ENCODE measurements around the gene LIN28B. TPM values are rescaled to one million over a fixed set of nuclear protein-coding genes. Genes with fewer than 3 reads are reported as not detected.
"Not testable (repeated sequence)": the region's sequence is repeated elsewhere in the genome, so short reads cannot be mapped to it uniquely, and the experiment has no call there.

LIN28B gene
- total RNA-seq, 4 donors from 2014 or later: 0.14 TPM; not detected in 3

- no peaks in the 10 kb centered on the region for H3K27me3 ChIP-seq
- no peaks in the 10 kb centered on the region for H3K36me3 ChIP-seq
- intact Hi-C loops (cut with DNase I; ENCODE audit: low total_unique reads): no loop called here
- H3K27ac ChIP-seq: no peak overlapping the region
- no peak for TF ChIP-seq CTCF (IDR thresholded peaks at IDR 0.05)
- no peak for TF ChIP-seq POLR2A (IDR thresholded peaks at IDR 0.05)
- no peaks in the 10 kb centered on the region for H3K9me3 ChIP-seq
- no peak for DNase-seq
- no peak overlapping the region for H3K4me3 ChIP-seq
- H3K4me1 ChIP-seq: no peaks in the 10 kb centered on the region
Observed at GRCh38 chr6:104969785-104970581, 13.1 kb downstream of the LIN28B start.

DNA sequence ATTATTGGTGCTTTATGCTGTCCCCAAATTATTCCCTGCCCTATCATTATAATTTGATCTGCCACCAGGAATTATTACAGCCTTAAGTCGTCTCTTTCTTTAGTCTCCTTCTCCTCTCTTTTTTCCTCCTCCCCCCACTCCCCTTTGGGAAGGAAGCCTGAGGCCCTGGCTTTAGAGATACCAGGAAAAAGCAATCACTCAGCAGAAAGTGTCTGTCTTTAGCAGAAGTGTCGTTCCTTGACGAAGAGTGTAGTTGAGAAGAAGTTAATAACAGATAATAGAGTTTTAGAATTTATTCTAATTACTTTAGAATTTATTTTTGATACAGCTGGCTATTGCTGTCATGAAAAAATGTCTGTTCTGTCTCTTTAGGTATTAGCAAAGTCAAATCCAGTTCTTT lies 16.5 kb downstream of the LIN28B start:
- Histone ChIP-seq H3K9me3 (no peaks in the 10 kb centered on the region), H3K4me3 (no peak overlapping the region), H3K36me3 (no peaks in the 10 kb centered on the region), H3K27me3 (no peaks in the 10 kb centered on the region), H3K27ac (no peak overlapping the region), H3K4me1 (no peaks in the 10 kb centered on the region)
- TF ChIP-seq POLR2A (IDR thresholded peaks at IDR 0.05) (no peak), CTCF (IDR thresholded peaks at IDR 0.05) (no peak)
- intact Hi-C loops (cut with DNase I; ENCODE audit: low total_unique reads): no loop called here
- DNase-seq: no peak

- H3K4me1 ChIP-seq: no peaks in the 10 kb centered on the region
- H3K27me3 ChIP-seq: no peaks in the 10 kb centered on the region
- H3K27ac ChIP-seq: no peak overlapping the region
- intact Hi-C loops (cut with DNase I; ENCODE audit: low total_unique reads): no loop called here
- DNase-seq: no peak
- TF ChIP-seq POLR2A (IDR thresholded peaks at IDR 0.05) (no peak), CTCF (IDR thresholded peaks at IDR 0.05) (no peak)
- no peaks in the 10 kb centered on the region for H3K36me3 ChIP-seq
- H3K4me3 ChIP-seq: no peak overlapping the region
- no peaks in the 10 kb centered on the region for H3K9me3 ChIP-seq
Observed at GRCh38 chr6:104983296-104983695, 26.4 kb downstream of the LIN28B start.

DNA sequence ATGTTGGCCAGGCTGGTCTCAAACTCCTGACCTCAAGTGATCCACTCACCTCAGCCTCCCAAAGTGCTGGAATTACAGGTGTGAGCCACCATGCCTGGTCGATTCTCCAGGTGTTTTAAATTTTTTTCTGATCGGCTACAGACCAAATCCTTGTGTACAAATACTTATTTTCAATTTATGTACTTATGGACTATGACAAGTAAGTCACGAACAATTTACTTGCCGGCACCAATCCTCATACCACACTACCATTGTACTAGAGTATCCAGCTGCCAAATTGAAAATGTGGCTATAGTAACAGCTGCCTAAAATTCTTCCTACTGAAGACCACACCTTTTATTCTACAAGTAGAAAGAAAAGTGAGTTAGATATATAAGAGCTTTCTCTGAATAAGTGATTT lies 26.9 kb downstream of the LIN28B start:
- Histone ChIP-seq H3K36me3 (no peaks in the 10 kb centered on the region), H3K4me3 (no peak overlapping the region), H3K27me3 (no peaks in the 10 kb centered on the region), H3K4me1 (no peaks in the 10 kb centered on the region), H3K9me3 (no peaks in the 10 kb centered on the region), H3K27ac (no peak overlapping the region)
- TF ChIP-seq POLR2A (IDR thresholded peaks at IDR 0.05) (no peak), CTCF (IDR thresholded peaks at IDR 0.05) (no peak)
- intact Hi-C loops (cut with DNase I; ENCODE audit: low total_unique reads): no loop called here
- DNase-seq: no peak

DNA sequence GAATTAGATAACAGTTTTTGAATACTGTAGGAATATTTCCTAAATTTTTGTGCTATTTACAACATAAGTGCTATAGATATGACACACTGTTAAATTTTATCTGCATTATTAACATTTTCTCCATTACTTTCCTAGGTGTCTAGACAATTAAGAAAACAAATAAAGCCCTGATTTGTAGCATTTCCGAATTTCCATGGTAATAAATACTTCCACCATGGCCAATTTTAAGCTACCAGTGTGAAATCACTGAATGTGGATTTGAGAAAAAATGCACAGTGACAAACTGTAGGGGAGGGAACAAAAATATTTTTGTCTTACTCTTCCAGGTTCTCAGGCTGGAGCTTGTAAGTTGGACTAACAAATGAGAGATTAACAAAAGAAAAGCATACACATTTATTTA lies 27.9 kb downstream of the LIN28B start:
- Histone ChIP-seq H3K36me3 (no peaks in the 10 kb centered on the region), H3K4me1 (no peaks in the 10 kb centered on the region), H3K4me3 (no peak overlapping the region), H3K9me3 (no peaks in the 10 kb centered on the region), H3K27me3 (no peaks in the 10 kb centered on the region), H3K27ac (no peak overlapping the region)
- intact Hi-C loops (cut with DNase I; ENCODE audit: low total_unique reads): no loop called here
- DNase-seq: no peak
- no peak for TF ChIP-seq CTCF (IDR thresholded peaks at IDR 0.05)
- TF ChIP-seq POLR2A (IDR thresholded peaks at IDR 0.05): no peak

DNA sequence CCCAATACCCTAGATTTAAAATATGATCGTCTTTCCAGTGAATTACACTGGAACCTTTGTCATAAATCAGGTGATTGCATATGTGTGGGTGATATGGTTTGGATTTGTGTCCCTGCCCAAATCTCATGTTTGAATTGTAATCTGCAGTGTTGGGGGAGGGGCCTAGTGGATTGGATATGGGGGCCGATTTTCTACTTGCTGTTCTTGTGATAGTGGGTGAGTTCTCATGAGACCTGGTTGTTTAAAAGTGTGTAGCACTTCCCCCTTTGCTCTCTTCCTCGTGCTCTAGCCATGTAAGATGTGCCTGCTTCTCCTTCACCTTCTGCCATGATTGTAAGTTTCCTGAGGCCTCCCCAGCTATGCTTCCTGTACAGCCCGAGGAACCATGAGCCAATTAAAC lies 29.0 kb downstream of the LIN28B start:
- intact Hi-C loops (cut with DNase I; ENCODE audit: low total_unique reads): not testable (repeated sequence)

More for the DNA sequence above, 29.0 kb downstream of the LIN28B start:
- H3K27ac ChIP-seq, H3K4me1 ChIP-seq, H3K9me3 ChIP-seq, DNase-seq, H3K36me3 ChIP-seq, H3K27me3 ChIP-seq, H3K4me3 ChIP-seq: not testable (repeated sequence)
